Pancreas (tissue), 10 donors: Measurements from ENCODE around the gene SH2B2. TPM values are rescaled to one million over a fixed set of nuclear protein-coding genes. Genes with fewer than 3 reads are reported as not detected.
A peak's percentile ranks its signal among the peaks of the same experiment; 100 is the strongest.

Experiments used
- ATAC-seq, 4 donors: fragments of 200-7000 bp; cut with Tn5 transposase; one replicate each; pipeline versions ENCODE4 v1.8.0 to v1.9.1; 2020; ENCODE audit warnings: mild to moderate bottlenecking in 4 of 4, moderate library complexity in 4 of 4
- DNase-seq, 6 donors: peaks; one replicate each; pipeline ENCODE4 v3.0.0-alpha.2; 2020
- FAIRE-seq: peaks from 2 replicates; lab custom pipeline; 2012; peaks lifted over from hg19 to GRCh38; lab: Jason Lieb, UNC
- H3K27ac ChIP-seq, 4 donors: fragments of 200-600 bp; sonication (generic); 1 replicate in 3 of 4; 2 replicates in 1 of 4; pipeline versions ENCODE4 v1.5.0 to v1.8.0; 2020
- H3K27me3 ChIP-seq, 4 donors: fragments of 200-600 bp; one replicate each; pipeline ENCODE4 v1.8.0; 2021
- H3K36me3 ChIP-seq, 3 donors: fragments of 200-600 bp; sonication (generic) in 1 of 3; one replicate each; pipeline versions ENCODE4 v1.5.0 to v1.8.0; 2020 to 2021
- H3K4me1 ChIP-seq, 3 donors: fragments of 200-600 bp; one replicate each; pipeline ENCODE4 v1.8.0; 2021
- H3K4me3 ChIP-seq, 4 donors: fragments of 200-600 bp; sonication (generic) in 2 of 4; one replicate each; pipeline versions ENCODE4 v1.5.0 to v1.8.0; 2020 to 2021
- H3K9me3 ChIP-seq, 4 donors: fragments of 200-600 bp; one replicate each; pipeline ENCODE4 v1.8.0; 2021
- CTCF ChIP-seq, 4 donors: fragments of 200-600 bp; sonication (generic) in 3 of 4; IDR thresholded peaks; one replicate each; pipeline versions ENCODE4 v1.5.0 to v1.8.0; 2021; ENCODE audit warnings: antibody characterized with exemption in 4 of 4
- WGBS, 2 donors: extraction: QIAGEN DNeasy Blood & Tissue Kit; methylation state at CpG; one replicate each; pipeline ENCODE4 v1.1.7; 2013; 5-methylcytosine and 5-hydroxymethylcytosine counted together
- intact Hi-C, 3 donors: fragments of 100-400 bp; cut with DNase I; formaldehyde crosslinking; loops; one replicate each; pipeline versions ENCODE4 v1.11.1 to v1.14.2; 2022
- polyA plus RNA-seq, 2 donors: library from polyadenylated mRNA; stranded (reverse); fragments of 200-250 nt; gene quantifications; one replicate each; pipeline ENCODE4 v1.2.3, GENCODE V29; 2013
- total RNA-seq, 6 donors: library from RNA; stranded (reverse); fragmentation: NEBNext Ultra II Directional in 4 of 6; extraction: Animal tissue kit (Norgen Biotek cat#: 25700) in 4 of 6; gene quantifications; one replicate each; pipeline versions ENCODE4 v1.2.1 to v1.2.4, GENCODE V29; 2021 to 2023
- donor health status: healthy with polysubstance abuse.
- donor health status: DM: no; HTN: no; CAD: no; lungs with moderate emphysema.
- donor health status: DM: no; HTN: no; CAD: no.
- donor health status: control.
- donor health status: control.
- donor health status: Bipolar disorder and iron deficiency.
- donor health status: DM: yes; HTN: yes; CAD: no.
- donor health status: DM: no; HTN: no; CAD: no.
- donor health status: DM: no; HTN: no; CAD: no.
- donor health status: DM: yes; HTN: yes; CAD: no.

SH2B2 gene
- total and polyA plus RNA-seq, 8 donors = 1.3 to 5.1 (median 2.1) TPM

- H3K4me1 ChIP-seq = no peaks in the 10 kb centered on the region
- no peaks in the 10 kb centered on the region for H3K27me3 ChIP-seq
- no peak overlapping the region for H3K4me3 ChIP-seq
- FAIRE-seq (no peak), ATAC-seq (no peak), DNase-seq (peak in 1 of 6 donors; percentile 31)
- H3K27ac ChIP-seq = no peak overlapping the region
- intact Hi-C loops = no loop called here
- TF ChIP-seq CTCF (IDR thresholded peaks at IDR 0.05) = no peak
- 89 to 92% methylated on average over 13 of the region's 13 CpGs for WGBS, 2 donors
- no peaks in the 10 kb centered on the region for H3K9me3 ChIP-seq
- H3K36me3 ChIP-seq = no peaks in the 10 kb centered on the region
Measured at GRCh38 chr7:102262546-102262945, 24.1 kb upstream of the SH2B2 start.

GRCh38 chr7:102264367-102264891 is 22.2 kb upstream of the SH2B2 start:
- H3K36me3 ChIP-seq = no peaks in the 10 kb centered on the region
- no peak for FAIRE-seq
- H3K27ac ChIP-seq = no peak overlapping the region
- no peaks in the 10 kb centered on the region for H3K9me3 ChIP-seq
- no peak for ATAC-seq
- intact Hi-C loops = no loop called here
- H3K27me3 ChIP-seq = no peaks in the 10 kb centered on the region
- no peaks in the 10 kb centered on the region for H3K4me1 ChIP-seq
- TF ChIP-seq CTCF (IDR thresholded peaks at IDR 0.05) = no peak
- 76 to 85% methylated on average over 13 of the region's 13 CpGs for WGBS, 2 donors
- DNase-seq = peak in 2 of 6 donors; percentile 2 to 20
- H3K4me3 ChIP-seq = no peak overlapping the region

GRCh38 chr7:102266541-102266940 is 20.1 kb upstream of the SH2B2 start:
- ATAC-seq (no peak), FAIRE-seq (no peak), DNase-seq (peak in 1 of 6 donors; percentile 40)
- H3K27me3 ChIP-seq = no peaks in the 10 kb centered on the region
- no peaks in the 10 kb centered on the region for H3K9me3 ChIP-seq
- no peaks in the 10 kb centered on the region for H3K36me3 ChIP-seq
- intact Hi-C loops = no loop called here
- no peaks in the 10 kb centered on the region for H3K4me1 ChIP-seq
- no peak overlapping the region for H3K27ac ChIP-seq
- TF ChIP-seq CTCF (IDR thresholded peaks at IDR 0.05) = no peak
- H3K4me3 ChIP-seq = no peak overlapping the region
- WGBS, 2 donors = 85 to 90% methylated on average over 14 of the region's 14 CpGs

- no peaks in the 10 kb centered on the region for H3K9me3 ChIP-seq
- no peaks in the 10 kb centered on the region for H3K27me3 ChIP-seq
- FAIRE-seq (no peak), DNase-seq (peak in 1 of 6 donors; percentile 9), ATAC-seq (no peak)
- intact Hi-C loops = no loop called here
- WGBS, 2 donors = 92 to 95% methylated on average over 10 of the region's 10 CpGs
- TF ChIP-seq CTCF (IDR thresholded peaks at IDR 0.05) = no peak
- H3K36me3 ChIP-seq = no peaks in the 10 kb centered on the region
- no peaks in the 10 kb centered on the region for H3K4me1 ChIP-seq
- H3K27ac ChIP-seq = no peak overlapping the region
- H3K4me3 ChIP-seq = no peak overlapping the region
Measured at GRCh38 chr7:102268635-102269034, 18.0 kb upstream of the SH2B2 start.

GRCh38 chr7:102270178-102270887 is 16.3 kb upstream of the SH2B2 start:
- no peak overlapping the region for H3K27ac ChIP-seq
- intact Hi-C loops = loop anchor here in 2 of 3 donors (5.0 kb wide), 2 partner anchors 668 to 723 kb away; no protein-coding TSS in a partner anchor
- no peak for FAIRE-seq
- H3K36me3 ChIP-seq = no peaks in the 10 kb centered on the region
- no peaks in the 10 kb centered on the region for H3K9me3 ChIP-seq
- no peak overlapping the region for H3K4me3 ChIP-seq
- 71 to 79% methylated on average over 13 of the region's 13 CpGs for WGBS, 2 donors
- no peaks in the 10 kb centered on the region for H3K4me1 ChIP-seq
- DNase-seq = peak in 1 of 6 donors; percentile 45
- ATAC-seq = no peak
- no peak for TF ChIP-seq CTCF (IDR thresholded peaks at IDR 0.05)
- no peaks in the 10 kb centered on the region for H3K27me3 ChIP-seq
